Thyroid gland (tissue), 4 donors: Measurements from ENCODE around the gene KAT6B. TPM values are rescaled to one million over a fixed set of nuclear protein-coding genes. Genes with fewer than 3 reads are reported as not detected.

ENCODE experiments used
- DNase-seq, 2 donors: peaks; one replicate each; pipeline ENCODE4 v3.0.0-alpha.2; 2019
- H3K27ac ChIP-seq, 3 donors: fragments of 200-600 bp; sonication (generic); 1 replicate in 2 of 3; 2 replicates in 1 of 3; pipeline ENCODE4 v1.5.1; 2016 to 2019; ENCODE audit warnings: mild to moderate bottlenecking in 1 of 3, moderate library complexity in 1 of 3
- H3K27me3 ChIP-seq: fragments of 200-600 bp; sonication (generic); one replicate; pipeline ENCODE4 v1.5.1; 2019
- H3K36me3 ChIP-seq, 2 donors: fragments of 200-600 bp; sonication (generic); one replicate each; pipeline ENCODE4 v1.5.1; 2016 to 2019
- H3K4me1 ChIP-seq, 2 donors: fragments of 200-600 bp; sonication (generic); one replicate each; pipeline ENCODE4 v1.5.1; 2017 to 2019
- H3K4me3 ChIP-seq, 3 donors: fragments of 200-600 bp; sonication (generic); replicated peaks in 1 of 3; 1 replicate in 2 of 3; 2 replicates in 1 of 3; pipeline ENCODE4 v1.5.1; 2016; ENCODE audit warnings: mild to moderate bottlenecking in 1 of 3
- H3K9me3 ChIP-seq: fragments of 200-600 bp; sonication (generic); one replicate; pipeline ENCODE4 v1.5.1; 2017
- POLR2A ChIP-seq, 2 donors: fragments of 450-650 bp; IDR thresholded peaks; one replicate each; pipeline ENCODE4 v1.6.1; 2017; ENCODE audit warnings: antibody characterized with exemption in 2 of 2, mild to moderate bottlenecking in 2 of 2, moderate library complexity in 1 of 2
- WGBS, 2 donors: methylation state at CpG; one replicate each; pipeline ENCODE4 v1.1.5; 2017; 5-methylcytosine and 5-hydroxymethylcytosine counted together
- intact Hi-C: fragments of 100-400 bp; cut with DNase I; formaldehyde crosslinking; loops from one replicate; pipeline ENCODE4 v1.15.1; 2023
- total RNA-seq, 4 donors: library from RNA; depleted of rRNA; stranded (reverse); fragments of >200 nt; gene quantifications; one replicate each; pipeline ENCODE4 v1.2.3, GENCODE V29; 2016
- TF ChIP-seq, protein P1 (sequence below), 6 experiments: fragments of 200-600 bp in 3 of 6; fragments of 450-650 bp in 3 of 6; sonication (generic) in 3 of 6; IDR thresholded peaks; one replicate each; pipeline ENCODE4 v1.5.1; 2016 to 2019; ENCODE audit warnings: antibody characterized with exemption in 6 of 6, mild to moderate bottlenecking in 2 of 6, inconsistent platforms in 1 of 6, moderate library complexity in 1 of 6

KAT6B gene
- total RNA-seq, 4 donors from 2014 or later, result 56.5 to 115 (median 76.3) TPM

DNA sequence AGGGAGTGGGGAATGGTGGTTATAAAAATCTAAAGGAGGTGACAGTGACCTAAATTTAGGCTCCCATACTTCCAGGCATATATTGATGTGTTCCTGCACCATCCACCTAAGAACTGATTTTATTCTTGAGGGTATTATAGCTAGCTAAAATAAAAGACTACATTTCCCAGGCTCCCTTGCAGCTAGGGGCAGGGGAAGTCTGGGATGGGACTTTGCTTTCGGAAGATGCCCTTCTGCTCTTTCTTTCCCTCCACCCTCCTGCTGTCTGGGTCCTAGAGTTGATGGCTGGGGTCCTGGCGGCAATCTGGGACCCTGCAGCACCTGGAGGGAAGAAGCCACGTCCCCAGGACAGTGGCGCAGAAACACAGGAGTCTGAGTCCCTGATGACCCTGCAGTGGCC lies 231.3 kb downstream of the KAT6B start:
- Histone ChIP-seq H3K4me3 (no peak overlapping the region), H3K4me1 (no peaks in the 10 kb centered on the region), H3K36me3 (no peaks in the 10 kb centered on the region), H3K27ac (no peak overlapping the region), H3K9me3 (no peaks in the 10 kb centered on the region), H3K27me3 (no peaks in the 10 kb centered on the region)
- 87 to 91% methylated on average over 4 of the region's 4 CpGs for WGBS, 2 donors
- TF ChIP-seq, protein P1, sequence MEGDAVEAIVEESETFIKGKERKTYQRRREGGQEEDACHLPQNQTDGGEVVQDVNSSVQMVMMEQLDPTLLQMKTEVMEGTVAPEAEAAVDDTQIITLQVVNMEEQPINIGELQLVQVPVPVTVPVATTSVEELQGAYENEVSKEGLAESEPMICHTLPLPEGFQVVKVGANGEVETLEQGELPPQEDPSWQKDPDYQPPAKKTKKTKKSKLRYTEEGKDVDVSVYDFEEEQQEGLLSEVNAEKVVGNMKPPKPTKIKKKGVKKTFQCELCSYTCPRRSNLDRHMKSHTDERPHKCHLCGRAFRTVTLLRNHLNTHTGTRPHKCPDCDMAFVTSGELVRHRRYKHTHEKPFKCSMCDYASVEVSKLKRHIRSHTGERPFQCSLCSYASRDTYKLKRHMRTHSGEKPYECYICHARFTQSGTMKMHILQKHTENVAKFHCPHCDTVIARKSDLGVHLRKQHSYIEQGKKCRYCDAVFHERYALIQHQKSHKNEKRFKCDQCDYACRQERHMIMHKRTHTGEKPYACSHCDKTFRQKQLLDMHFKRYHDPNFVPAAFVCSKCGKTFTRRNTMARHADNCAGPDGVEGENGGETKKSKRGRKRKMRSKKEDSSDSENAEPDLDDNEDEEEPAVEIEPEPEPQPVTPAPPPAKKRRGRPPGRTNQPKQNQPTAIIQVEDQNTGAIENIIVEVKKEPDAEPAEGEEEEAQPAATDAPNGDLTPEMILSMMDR (IDR thresholded peaks at IDR 0.05), result no peak
- TF ChIP-seq POLR2A (IDR thresholded peaks at IDR 0.05), result no peak
- intact Hi-C loops, result no loop called here
- DNase-seq, result no peak

DNA sequence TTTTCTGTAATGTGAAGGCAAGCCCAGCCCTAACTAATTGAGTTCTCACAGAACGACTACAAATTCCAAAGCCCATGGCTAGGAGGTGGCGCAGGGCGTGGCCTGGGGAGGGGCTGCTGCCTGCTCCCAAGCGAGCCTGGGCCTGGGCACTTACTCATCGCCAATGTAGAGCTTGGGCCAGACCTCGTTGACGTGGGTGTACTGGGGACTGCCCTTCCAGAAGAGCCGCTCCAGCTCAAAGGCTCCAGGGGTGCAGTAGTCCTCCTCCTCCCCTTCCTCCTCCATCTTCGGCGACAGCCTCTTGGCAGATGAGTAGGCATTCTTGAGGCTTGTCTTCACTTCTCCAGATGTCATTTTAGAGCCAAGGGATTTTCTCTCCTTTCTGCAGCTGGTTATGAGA lies 231.8 kb downstream of the KAT6B start:
- Histone ChIP-seq H3K9me3 (no peaks in the 10 kb centered on the region), H3K27me3 (no peaks in the 10 kb centered on the region), H3K4me3 (no peak overlapping the region), H3K36me3 (no peaks in the 10 kb centered on the region), H3K27ac (no peak overlapping the region), H3K4me1 (no peaks in the 10 kb centered on the region)
- TF ChIP-seq, protein P1 (IDR thresholded peaks at IDR 0.05), result no peak
- intact Hi-C loops, result no loop called here
- no peak for DNase-seq
- 77 to 88% methylated on average over 10 of the region's 10 CpGs for WGBS, 2 donors

DNA sequence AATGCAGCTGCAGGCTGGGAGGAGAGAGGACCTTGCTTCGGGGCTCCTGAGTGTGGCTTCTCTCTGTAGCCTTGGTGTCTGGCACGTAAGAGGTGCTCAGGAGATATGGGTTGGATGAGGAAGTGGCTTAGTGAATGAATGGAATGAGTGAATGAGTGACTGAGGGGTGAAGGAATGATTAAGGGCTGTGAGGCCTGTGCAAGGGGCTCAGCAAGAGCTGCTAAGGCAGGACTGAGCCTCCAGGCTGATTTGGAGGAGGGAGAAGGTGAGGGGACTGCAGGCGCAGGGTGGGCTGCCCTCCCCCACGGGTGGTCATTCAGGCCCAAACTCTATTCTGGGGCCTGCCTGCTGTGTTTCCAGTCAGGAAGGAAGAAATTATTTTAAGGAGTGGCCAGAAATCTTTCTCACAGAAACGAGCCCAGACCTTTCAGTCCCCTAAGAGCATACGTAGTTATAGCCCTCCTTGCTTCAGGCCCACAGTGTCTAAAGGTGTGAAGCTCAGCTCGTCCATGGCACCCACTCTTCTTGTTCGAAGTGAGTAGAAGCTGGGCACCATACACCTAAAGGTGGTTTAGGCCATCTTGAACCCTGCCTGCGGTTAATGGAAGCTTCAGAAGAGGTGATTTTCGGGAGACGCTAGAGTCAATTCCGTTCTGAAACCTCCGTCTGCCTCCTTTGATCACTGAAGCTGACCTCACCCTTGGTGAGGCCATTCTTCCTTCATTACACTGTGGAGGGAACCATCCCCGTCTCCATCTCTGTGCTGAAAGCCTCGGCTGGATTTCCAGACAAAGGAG lies 235.5 kb downstream of the KAT6B start:
- intact Hi-C loops, result no loop called here
- H3K27ac ChIP-seq, result no peak overlapping the region

DNA sequence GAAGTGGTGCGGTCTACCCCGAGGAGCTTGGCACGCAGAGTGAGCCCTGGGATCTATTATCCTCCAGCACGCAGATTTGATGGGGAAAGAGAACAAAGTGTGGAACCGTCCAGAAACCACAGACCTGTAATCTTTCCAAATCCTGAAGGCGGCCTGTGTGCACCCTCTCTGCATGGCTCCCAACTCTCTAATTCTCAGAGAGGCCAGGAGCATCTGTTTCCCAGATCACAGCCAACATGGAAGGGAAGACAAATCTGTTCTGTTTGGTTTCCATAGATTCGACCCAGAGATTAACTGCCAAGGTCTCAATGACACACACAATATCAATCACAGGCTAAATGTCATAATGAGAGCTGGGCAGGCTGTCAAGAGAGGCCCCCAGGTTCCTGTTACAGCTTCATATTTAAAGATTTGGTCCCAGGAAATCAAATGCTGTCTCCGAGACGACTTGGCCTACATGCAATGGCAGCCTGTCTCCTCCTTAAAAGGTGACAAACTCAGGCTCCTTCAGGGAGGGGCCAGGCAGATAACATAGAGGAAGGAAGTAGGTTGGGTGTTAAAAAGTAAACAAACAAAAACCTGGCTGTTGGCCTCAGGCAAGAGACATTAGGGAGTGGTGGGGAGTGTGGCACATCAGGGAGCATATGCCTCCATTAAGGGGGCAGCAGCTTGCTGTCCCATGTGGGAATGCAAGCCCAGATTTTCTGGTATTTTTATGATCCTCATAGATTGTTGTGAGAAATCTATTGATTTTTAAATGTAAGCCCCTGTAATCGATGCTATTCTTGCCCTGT lies 236.3 kb downstream of the KAT6B start:
- Histone ChIP-seq H3K4me3 (no peak overlapping the region), H3K36me3 (no peaks in the 10 kb centered on the region), H3K27me3 (no peaks in the 10 kb centered on the region), H3K4me1 (peaks cover 8 to 10% of the 10 kb centered on the region in 2 donors), H3K9me3 (no peaks in the 10 kb centered on the region), H3K27ac (no peak overlapping the region)
- WGBS, 2 donors, result 85 to 87% methylated on average over 10 of the region's 10 CpGs
- DNase-seq, result no peak
- TF ChIP-seq, protein P1 (IDR thresholded peaks at IDR 0.05), result no peak
- TF ChIP-seq POLR2A (IDR thresholded peaks at IDR 0.05), result no peak
- intact Hi-C loops, result no loop called here

More for the DNA sequence above, 235.5 kb downstream of the KAT6B start:
- no peak overlapping the region for H3K4me3 ChIP-seq
- no peak for DNase-seq
- H3K36me3 ChIP-seq, result no peaks in the 10 kb centered on the region
- WGBS, 2 donors, result 89 to 91% methylated on average over 15 of the region's 15 CpGs
- H3K27me3 ChIP-seq, result no peaks in the 10 kb centered on the region
- peaks cover 8 to 10% of the 10 kb centered on the region in 2 donors for H3K4me1 ChIP-seq
- no peaks in the 10 kb centered on the region for H3K9me3 ChIP-seq
- TF ChIP-seq, protein P1 (IDR thresholded peaks at IDR 0.05), result no peak
- TF ChIP-seq POLR2A (IDR thresholded peaks at IDR 0.05), result no peak
